ENCODE results near the gene LRRK1.

Gene LRRK1, protein sequence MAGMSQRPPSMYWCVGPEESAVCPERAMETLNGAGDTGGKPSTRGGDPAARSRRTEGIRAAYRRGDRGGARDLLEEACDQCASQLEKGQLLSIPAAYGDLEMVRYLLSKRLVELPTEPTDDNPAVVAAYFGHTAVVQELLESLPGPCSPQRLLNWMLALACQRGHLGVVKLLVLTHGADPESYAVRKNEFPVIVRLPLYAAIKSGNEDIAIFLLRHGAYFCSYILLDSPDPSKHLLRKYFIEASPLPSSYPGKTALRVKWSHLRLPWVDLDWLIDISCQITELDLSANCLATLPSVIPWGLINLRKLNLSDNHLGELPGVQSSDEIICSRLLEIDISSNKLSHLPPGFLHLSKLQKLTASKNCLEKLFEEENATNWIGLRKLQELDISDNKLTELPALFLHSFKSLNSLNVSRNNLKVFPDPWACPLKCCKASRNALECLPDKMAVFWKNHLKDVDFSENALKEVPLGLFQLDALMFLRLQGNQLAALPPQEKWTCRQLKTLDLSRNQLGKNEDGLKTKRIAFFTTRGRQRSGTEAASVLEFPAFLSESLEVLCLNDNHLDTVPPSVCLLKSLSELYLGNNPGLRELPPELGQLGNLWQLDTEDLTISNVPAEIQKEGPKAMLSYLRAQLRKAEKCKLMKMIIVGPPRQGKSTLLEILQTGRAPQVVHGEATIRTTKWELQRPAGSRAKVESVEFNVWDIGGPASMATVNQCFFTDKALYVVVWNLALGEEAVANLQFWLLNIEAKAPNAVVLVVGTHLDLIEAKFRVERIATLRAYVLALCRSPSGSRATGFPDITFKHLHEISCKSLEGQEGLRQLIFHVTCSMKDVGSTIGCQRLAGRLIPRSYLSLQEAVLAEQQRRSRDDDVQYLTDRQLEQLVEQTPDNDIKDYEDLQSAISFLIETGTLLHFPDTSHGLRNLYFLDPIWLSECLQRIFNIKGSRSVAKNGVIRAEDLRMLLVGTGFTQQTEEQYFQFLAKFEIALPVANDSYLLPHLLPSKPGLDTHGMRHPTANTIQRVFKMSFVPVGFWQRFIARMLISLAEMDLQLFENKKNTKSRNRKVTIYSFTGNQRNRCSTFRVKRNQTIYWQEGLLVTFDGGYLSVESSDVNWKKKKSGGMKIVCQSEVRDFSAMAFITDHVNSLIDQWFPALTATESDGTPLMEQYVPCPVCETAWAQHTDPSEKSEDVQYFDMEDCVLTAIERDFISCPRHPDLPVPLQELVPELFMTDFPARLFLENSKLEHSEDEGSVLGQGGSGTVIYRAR (N-terminal part only)

DNA sequence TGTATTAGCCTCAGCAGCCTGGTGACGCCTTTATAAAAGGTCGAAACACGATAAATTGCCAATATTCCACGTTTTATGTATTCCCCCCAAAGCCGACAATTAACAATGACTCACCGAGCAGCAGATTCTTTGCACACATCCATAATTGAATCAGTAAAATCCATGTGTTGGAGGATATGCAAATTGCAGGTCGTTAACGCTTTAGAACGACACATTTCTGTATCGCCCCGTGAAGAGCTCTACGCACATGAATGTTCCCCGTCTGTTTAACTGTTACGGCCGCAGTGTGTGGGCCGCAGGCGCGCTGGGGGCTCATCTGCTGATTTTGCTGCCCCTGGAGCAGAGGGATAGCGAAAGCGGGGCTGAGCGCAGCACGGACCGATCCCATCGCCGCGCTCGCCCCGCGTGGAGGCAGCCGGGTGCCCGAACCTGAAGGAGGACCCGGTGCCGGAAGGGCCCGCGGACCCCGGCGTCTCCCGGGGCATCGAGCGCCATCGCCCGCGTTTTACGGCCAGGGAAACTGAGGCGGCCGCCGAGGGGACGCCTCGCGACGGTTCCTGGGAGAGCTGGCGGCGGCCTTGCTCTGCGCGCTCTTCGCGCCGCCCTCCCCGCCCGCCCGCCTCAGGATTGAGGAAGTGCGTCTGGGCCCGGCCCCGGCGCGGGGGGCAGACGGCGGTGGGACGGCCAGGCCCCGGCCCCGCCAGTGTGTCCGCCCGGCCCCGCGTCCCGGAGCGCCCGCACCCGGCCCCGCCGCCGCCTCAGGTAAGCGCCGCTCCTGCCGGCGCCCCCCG lies at the start of gene LRRK1:
Gene LRRK1 (plus strand): TSS at position 668 of the 791 bp plus-strand sequence. CDS start 5,276 bp downstream, outside the sequence.
- DNase-seq, result peak; percentile 39

DNA sequence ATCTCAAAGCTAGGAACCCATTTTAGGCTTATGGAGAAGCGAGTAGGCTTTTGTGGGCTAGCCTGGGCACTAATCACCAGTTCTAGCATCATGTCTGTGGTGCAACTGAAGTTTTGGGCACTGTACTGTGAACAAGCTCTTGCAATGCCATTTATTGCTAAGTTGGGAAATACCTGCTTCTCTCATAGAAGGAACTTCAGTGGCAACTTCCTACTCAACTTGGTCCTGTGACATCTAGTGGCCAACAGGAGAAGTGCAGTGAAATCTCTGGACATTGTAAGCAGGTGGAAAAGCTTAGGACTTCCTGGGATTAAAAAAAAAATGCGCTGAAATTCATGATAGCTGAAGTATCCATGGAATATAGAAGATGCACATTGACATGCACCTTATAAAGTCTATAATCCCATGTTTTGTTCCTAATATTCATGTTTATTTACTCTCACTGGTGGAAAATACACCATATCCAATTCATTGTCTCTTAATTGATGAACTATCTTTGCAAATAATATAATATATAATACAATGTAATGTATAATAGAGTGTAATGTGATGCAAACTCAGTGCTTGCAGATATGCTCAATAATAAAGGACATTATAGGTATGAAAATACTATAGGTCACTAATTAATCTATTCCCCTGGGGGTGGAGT lies 46.0 kb upstream of the LRRK1 start:
- DNase-seq, result peak; percentile 36

DNA sequence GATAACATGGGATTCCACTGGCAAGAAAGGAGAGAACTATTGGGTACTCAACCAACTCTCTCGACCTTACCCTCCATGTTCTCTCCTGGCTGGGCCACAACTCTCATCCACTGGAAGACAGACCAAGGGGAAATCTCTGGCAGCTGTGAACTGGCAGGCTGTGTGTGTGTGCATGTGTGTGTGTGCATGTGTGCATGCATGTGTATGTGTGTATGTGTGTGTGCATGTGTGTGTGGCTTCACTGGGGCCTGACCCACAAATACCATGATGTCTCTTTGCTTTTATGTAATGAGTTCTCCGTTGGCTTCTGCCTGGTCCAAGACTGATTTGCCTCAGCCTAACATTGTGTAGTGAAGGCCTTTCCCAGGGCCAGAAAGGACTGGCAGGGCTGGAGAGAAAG lies 43.7 kb upstream of the LRRK1 start:
- DNase-seq, result no peak

DNA sequence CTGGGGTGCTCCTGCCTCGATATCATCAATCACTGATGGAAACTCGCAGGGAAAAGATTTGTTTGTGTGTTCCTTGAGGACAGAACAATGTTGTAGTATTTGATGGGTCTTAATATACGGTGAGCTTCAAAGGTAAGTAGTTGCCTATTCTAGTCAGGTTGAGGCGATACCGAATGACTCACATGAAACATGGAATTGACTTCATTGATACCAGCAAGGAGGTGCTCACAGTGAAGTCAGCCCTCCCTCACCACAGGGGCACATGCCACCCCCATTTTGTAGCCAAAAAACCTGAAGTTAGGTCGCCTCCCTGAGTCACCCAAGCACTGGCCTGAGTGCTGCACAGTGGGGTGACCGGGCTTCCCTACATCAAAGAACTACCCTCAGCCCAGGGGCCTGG lies 43.2 kb upstream of the LRRK1 start:
- DNase-seq, result no peak

DNA sequence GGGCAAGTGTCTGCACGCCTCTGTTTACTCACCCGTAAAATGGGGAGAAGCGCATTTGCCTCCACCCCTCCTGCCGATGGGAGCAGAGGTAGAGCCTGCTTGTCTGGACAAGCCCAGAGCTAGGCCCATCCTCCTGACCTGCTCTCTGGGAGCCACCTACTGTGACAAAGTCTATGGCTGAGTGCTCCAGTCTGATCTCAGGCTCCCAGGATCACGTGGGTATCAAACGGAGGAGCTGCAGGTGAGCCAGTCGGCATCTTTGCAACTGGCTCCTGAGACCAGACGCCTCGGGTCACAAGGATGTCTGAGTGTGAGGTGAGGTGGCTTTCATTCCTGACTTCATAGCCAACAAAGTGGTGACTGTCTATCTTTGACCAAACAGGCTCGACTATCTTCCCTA lies 41.6 kb upstream of the LRRK1 start:
- no peak for DNase-seq

DNA sequence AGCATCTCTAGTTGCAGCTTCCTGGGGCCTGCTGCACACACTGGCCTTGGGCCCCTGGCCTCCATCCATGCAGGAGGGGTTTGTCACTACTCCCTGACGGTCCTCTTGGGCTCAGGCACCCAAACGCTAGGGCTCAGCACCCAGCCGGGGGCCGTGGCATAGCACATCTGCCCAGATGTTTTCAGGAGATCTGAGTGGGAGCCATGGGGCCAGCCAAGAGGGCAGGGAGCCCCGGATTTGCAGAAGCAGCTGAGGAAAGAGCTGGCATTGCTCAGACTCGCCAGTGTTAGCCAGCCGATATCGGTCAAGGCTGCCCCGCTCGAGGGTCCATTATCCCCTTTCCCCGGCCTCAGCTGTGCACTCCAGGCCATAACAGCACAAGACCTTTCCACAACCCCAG lies 41.0 kb upstream of the LRRK1 start:
- DNase-seq, result no peak

DNA sequence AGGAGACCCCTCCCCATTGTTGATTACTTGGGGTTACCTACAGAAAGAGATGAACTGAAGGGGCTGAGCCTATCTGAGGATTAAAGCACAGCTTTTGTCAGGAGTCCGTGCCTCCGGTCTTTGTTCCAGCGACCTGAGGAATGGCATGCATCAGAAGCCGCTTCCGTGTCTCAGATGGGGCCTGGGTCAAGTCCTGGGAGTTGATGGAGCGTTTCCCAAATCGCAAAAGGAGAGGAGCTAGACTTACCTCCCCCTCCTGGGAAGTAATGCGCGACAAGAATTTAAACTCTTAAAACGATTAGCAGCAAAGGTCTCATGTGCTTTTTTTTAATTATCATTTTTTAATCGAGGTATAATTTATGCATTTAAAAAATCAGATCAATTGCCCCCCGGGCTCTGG lies 40.5 kb upstream of the LRRK1 start:
- no peak for DNase-seq

DNA sequence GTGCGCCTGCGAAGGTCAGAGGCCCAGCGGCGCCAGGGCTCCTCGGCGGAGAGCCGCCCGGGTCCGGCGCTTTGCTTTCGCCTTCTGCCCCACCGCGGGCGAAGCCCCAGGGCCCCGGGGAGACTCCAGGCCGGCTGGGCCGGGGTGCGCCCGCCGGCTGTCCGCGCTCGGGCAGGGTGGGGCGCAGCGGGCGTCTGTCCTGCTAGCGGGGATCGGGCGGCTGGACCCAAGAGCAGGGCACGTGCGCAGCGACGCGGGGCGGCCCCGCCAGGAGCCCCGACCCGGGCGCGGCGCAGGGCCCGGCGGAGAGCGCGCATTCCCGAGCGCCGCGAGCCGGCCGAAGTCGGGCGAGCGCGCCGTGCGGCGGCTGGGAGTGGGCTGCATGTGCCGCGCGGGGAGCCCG lies 40.1 kb upstream of the LRRK1 start:
- DNase-seq, result no peak

DNA sequence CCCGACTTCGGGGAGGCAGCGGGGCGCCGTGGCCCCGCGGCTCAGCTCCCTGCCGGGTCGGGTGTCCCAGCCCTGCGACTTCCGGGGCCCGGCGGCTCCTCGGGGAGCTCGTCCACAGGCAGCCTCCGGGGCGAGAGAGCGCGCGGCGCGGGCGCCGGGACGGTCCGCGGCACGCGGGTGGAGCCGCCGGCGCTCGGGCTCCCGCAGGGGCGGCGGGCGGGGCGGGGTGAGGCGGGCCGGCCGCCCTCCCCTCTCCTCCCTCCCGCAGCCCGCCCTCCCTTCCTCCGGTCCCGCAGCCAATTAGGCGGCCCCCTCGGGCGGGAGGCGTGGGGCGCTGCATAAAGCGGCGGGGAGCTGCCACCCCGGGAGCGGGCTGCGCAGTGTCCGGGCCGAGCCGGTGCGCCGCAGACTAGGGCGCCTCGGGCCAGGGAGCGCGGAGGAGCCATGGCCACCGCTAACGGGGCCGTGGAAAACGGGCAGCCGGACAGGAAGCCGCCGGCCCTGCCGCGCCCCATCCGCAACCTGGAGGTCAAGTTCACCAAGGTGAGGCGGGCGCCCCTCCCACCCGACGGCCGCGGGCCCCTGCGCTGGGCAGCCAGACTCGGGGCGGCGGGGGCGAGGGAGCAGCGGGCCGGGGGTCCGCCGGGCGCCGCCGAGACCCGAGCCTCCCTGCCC lies 39.6 kb upstream of the LRRK1 start, which contains the start of gene ALDH1A3:
Gene ALDH1A3 (plus strand): TSS at position 368 of the 675 bp plus-strand sequence. CDS start 77 bp downstream, at position 445.
- no peak for DNase-seq

DNA sequence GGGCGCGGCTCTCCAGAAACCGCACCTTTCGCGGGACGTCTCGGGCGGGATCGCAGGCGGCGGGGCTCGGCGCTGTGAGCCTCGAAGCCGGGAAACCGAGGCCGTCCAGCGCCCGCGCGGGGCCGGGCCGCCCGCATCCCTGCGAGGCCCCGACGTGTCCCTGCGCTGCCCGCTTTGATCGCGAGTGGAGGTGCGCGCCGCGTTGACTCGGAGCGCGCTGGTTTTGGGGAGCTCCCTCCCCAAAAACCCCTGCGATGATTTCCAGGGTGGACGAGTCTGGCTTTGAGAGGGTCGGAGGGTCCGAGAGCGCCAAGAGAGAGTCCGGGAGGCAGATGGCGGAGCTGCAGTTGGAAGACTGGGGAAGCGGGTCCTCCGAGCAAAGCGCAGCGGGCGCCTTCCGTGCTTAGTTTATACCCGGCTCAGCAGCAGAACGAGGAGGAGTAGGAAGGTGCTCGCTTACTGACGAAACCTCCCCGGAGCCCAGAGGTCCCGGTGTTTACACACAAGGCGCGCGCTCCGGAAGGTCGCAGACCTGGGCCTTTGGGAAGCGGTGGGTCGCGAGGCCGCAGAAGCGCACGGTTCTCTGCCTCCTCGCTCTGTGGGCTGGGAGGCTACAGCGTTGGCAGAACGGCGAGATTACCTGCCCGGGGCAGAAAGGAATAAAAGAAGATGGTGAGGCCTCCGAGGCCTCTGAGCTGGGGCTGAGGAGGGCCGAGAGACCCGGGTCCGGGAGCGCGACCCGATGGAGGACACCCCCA lies 38.8 kb upstream of the LRRK1 start:
- no peak for DNase-seq

DNA sequence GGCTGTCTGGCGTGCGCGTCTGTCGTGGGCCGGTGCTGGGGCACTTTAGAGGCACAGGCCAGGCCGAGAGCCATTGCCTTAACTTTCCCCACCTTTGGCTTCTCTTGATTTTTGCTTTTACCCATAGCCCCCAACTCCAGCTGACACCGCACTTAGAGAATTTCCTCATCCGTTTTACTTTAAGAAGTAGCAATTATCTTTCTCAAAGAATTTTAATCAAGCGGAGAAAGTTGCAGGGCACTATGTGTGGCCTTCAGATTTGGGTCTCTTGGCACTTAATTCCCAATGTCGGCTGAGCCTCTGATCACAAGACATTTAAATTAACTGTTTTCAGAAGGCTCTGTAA lies 38.3 kb upstream of the LRRK1 start:
- DNase-seq, result no peak

DNA sequence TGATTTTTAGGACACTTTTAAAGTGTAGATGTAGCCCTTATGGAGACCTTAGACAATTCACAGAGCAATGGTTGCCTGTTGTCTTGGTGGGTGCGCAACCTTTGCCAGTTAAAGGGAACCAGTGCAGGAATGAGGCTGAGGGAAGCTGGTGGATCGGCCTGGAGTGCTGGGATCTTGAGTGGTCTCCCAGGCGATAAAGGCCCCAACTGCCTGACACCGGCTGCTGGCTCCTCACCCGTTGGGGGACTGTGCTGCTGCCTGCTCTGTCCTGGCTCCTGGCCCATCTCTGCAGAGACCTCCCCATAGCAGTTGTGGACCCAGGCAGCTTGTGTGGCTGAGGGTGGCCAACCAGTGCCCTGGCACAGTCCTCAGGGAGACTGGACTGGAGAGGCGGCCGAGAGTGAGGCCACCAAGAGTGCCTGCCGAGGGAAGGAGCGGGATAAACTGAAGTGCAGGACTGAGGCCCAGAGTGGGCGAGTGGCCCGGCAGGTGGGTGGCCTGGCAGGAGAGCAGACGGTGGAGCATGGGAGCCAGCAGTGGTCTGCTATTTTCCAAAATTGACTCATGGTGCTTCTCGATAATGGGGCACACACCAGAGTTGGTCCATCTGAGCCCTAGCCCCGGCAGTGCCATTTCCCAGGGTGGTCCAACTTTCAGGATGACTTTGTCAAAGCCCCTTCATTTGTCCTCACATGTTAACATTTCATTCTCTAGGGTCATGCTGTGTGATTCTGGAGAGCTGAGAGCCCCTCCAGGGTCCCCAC lies 37.4 kb upstream of the LRRK1 start:
- no peak for DNase-seq

DNA sequence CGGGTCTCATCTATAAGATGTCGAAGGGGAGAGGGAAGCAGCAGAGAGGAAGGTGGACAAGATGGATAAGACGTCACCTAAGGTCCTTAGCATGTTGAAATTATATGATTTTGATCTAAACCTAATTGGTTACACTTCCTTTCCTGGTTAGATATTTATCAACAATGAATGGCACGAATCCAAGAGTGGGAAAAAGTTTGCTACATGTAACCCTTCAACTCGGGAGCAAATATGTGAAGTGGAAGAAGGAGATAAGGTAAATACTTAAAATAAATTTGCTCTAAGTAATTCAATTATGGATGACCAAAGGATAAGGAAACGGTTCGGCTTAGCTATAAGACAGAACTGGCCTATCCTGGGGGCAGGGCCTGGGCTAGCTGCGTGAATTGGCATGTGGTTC lies 34.0 kb upstream of the LRRK1 start:
- DNase-seq, result no peak

DNA sequence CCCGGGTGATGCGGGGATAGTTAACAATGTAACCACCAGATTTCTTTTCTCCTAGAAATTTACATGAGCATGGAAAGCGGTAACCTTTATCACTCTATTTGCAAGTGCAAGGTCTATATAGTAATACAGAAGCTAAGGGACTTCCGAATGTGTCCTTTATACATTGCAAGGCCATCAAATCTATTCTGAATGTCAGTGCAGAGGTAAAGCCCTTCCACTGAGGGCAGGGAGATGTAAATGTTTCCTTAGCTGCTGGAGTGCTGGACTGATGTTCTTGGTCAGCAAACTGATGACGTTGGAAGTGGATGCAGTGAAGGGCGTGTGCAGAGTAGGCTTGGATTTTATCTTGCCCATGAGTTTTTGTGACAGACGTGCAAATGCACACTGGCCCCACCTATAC lies 33.3 kb upstream of the LRRK1 start:
- DNase-seq, result no peak

DNA sequence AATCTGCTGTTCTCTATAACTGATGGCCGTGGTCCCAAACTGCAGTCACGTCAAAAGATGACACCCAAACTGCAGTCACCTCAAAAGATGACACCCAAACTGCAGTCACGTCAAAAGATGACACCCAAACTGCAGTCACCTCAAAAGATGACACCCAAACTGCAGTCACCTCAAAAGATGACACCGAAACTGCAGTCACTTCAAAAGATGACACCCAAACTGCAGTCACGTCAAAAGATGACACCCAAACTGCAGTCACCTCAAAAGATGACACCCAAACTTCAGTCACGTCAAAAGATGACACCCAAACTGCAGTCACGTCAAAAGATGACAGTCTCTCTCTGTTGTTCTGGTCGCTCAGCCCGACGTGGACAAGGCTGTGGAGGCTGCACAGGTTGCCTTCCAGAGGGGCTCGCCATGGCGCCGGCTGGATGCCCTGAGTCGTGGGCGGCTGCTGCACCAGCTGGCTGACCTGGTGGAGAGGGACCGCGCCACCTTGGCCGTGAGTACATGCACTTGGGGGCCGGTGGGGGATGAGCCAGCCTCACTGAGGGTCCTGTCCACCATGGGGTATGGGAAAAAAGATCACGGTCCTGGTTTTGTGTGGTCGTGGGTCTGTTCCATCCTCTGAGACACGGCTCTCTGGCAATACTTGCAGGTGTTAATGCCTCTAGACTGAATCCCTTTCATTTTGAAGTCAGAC lies 31.8 kb upstream of the LRRK1 start:
- DNase-seq, result no peak

DNA sequence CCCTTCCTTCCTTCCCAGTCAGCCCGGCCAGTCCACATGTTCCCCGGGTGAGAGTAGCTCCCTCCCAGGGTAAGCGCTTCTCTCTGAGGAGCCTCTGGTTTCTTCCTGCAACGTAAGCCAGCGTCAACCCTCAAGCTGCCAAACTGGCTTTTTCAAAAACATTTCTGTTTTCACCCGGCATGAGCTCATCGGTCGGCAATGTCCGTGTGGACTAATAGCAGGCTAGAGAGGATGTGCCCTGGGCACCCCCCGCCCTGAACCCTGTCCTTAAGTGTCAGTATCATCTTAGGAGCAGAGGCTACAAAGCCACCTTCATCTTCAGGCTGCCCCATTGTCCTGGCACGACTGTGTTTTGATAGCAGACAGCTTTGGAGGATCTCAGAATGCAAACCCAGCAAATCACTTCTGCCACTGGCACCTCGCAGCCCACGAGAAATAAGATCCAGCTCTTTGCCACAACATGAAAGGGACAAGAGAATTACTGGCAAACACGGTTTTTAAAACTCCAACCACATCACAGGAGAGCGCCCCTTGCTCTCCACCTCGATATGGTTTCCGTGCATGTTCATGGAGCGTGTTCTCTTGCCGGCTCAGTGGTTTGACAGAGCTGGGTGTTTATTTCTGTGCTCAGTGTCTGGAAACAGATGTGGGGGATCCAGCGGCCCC lies 29.6 kb upstream of the LRRK1 start:
- no peak for DNase-seq

DNA sequence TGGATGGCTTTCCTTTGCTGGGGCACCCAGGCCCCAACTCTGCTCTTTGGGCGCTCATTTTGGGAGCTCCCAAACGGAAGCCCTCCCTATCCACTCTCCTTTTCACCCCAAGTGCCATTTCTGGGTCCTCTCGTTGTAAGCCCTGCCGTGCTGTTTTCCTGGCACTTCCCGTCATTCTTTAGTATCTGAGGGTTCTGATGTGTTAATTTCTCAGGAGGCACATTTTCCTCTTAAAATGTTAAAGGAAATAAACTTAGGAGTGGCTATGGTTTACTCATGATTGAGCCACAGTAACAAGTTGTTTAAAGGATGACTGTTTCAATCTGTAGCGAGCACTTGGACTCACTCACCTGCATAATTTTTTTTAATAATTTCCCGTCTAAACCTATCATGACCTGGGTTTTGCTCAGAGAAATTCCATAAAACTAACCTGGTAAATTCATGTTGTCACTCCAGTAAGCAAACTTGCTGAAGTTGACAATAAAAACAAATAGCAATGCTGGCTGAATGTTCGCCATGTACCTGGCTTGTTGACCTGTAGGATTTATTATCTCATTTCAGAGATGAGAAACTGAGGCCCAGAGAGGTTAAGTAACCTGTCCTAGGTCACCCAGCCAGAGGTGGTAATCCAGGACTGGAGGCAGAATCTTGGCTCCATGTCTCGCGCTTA lies 29.0 kb upstream of the LRRK1 start:
- no peak for DNase-seq

DNA sequence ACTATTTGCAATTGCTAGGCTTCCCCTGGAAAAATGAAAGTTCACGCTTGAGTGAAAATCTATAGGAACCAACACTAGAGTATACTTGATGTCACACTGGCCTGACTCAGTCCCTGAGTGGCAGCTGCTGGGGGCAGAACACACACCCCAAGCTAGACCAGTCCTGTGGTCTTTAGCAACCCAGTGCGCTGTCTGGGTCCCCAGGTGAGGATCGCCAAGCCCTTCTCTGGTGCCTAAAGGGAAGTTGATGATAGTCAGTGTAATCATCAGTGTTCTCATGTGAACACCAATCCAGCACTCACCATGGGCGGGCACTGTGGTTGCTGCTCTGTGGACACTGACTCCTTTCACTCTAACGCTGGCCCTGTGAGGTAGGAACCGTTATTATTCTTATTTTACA lies 28.3 kb upstream of the LRRK1 start:
- no peak for DNase-seq
